NCI-H526 treated with DMSO at 0.1 percent for 48 hours (cell line): Measurements from ENCODE around the gene CPZ.

Source experiments
- DNase-seq: peaks from one replicate; lab custom pipeline; 2025; lab: John Stamatoyannopoulos, UW

The CPZ gene

GRCh38 chr4:8639777-8640720 is 47.5 kb downstream of the CPZ start:
- DNase-seq, result peak; percentile 1

DNA sequence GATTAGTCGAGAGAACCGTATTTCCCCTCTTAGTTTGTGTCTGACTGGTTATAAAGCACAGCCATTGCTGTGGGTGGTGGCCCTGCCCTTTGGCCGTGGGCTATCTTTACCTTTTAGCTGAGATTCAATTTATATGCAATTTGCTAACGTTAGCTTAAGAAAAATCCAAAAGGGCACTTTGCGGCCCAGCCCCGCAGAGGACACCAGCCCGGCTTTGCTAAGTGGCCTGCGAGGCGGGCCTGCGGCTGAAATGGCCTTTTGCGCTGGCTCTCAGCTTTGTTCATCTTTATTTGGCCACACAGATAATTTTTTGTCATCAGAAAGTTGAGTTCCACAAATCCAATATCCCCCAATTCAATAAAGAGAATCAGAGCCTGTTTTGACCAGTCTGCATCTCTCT is 48.3 kb downstream of the CPZ start:
- no peak for DNase-seq

- DNase-seq, result no peak
These were observed 48.7 kb downstream of the CPZ start for GRCh38 chr4:8641256-8641655.

DNA sequence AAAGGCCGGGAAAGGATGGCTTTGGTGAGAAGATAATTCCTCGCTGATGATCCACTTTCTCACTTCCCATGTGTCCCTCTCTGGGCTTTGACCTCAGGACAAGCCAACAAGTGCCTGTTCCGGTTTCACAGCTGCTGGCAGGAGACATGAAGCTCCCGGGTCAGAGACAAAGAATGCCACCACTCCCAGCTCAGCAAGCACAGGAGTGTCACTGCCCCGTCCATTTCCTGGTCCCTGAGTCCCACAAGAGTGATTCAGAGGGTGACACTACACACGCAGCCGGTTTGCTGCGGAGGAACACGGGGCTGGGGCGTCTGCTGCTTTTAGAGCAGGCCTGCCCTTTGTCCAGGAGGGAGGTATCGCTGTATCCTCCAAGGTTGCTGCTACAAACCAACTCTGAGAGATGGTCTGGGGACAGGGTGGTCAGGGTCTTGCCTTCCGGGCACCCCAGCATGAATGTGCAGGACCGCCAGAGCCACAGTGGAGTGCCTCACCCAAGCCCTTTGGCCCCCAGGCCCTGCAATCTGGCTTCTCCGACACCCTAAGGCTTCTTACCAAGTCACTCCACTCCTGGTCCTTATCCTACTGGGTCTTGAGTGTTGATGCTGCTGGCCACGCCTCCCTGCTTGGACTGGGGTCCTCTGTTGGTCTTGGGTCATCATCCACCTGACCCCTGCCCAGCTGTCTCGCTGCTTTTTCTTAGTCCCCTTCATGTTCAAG is 49.5 kb downstream of the CPZ start:
- DNase-seq, result no peak

GRCh38 chr4:8642651-8643321 is 50.2 kb downstream of the CPZ start:
- DNase-seq, result no peak

DNA sequence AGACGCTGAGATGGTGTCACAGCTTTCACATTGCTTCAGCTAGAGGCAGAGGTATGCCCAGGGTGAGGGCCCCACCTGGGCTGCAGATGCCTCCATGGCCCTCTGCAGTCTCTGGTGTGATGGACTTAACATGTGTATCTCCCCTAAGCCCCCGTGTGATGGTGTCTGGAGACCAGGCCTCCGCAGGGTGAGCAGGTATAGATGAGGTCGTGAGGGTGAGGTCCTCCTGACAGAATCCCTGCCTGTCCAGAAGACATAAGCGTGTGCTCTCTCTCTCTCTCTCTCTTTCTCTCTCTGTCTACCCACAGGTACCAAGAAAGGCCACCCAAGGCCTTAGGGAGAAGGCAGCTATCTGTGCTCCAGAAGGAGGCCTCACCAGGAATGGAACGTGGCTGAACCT is 50.9 kb downstream of the CPZ start:
- no peak for DNase-seq

DNA sequence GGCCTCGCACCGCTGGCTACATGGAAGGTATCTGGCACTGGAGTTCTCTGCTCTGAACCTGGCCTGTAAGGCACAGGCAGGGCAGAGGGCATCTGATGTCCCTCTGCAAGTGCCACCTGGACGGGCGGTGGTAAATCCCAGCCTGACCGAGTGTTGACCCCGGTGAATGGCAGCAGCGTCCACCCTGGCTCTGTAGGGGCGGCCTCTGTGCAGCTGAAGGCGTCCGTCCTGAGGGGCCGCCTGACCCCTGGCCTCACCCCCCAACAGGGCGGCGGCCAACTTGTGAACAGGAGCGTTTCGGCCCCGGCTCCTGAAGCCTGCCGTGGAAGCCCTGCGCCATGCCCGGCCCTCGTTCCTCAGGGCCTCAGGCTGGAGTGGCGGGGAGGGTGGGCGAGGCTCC is 51.4 kb downstream of the CPZ start:
- no peak for DNase-seq

DNA sequence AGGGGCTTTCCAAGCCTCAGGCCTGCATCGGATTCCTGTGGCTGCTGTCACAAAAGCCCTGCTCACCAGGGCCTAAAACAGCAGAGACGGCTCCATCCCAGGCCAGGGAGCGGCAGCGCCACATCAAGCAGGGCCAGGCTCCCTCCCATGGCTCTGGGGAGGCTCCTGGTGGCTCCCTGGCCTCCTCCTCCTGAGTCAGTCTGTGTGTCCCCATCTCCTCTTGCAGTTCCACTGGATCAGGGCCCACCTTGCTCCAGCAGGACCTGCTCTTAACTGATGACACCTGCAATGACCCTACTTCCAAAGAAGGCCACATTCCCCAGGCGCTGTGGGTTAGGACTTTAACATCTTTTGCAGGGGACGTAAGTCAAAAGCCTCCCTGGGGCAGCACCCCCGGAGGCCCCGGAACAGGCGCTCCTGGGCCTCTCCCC is 51.9 kb downstream of the CPZ start:
- DNase-seq, result no peak

DNA sequence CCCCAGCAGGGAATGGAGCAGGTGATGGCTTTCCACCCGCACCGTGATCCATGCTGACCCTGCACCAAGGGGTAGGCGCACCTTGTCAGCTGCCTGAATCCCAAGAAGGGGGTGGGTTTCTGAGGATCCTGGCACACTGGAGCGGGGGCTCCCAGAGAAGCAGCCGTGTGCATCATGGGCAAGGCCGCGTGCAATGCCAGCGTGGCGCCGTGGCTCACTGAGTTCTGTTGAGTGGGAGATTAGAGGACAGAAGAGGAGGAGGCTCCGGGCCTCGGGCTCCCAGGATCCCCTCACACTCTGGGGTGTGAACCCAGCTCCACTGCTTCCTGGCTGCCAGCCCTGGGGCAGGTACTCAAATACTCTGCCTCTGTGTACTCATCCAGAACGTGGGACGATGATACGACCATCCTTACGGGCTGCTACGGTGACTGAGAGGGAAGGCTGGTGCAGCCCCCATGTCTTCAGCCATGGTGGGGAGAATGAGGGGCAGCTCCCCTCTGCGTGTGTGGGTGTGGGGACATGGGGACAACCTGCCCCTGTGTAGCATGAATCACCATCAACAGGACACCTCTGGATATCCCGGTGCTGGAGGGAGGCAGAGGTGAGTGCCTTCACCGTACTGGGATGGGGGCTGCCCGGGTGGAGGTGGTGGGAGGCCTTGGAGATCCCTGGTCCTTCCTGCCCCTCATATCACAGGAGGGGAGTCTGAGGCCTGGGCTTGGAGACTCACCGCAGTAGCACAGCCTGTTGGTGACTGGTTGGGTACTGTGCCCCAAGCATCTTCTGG is 52.6 kb downstream of the CPZ start:
- DNase-seq, result no peak

DNA sequence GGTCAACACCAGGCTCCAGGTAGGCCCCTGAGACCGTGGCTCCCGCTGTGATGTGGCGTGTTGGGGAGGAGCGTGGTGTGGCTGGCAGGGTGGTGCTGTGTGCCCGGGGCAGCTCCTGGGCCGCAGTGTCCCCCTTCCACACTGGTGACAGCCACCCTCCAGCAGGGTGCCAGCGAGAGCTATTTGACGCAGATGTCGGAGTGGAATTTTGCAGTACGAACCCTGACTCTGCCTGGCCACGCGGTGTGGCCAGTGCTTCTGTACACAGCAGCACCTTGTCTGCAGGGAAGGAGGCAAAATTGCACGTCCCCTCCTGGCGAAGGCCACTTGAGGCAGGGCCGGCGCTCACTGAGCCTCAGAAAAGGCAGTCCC is 53.2 kb downstream of the CPZ start:
- DNase-seq, result no peak

DNA sequence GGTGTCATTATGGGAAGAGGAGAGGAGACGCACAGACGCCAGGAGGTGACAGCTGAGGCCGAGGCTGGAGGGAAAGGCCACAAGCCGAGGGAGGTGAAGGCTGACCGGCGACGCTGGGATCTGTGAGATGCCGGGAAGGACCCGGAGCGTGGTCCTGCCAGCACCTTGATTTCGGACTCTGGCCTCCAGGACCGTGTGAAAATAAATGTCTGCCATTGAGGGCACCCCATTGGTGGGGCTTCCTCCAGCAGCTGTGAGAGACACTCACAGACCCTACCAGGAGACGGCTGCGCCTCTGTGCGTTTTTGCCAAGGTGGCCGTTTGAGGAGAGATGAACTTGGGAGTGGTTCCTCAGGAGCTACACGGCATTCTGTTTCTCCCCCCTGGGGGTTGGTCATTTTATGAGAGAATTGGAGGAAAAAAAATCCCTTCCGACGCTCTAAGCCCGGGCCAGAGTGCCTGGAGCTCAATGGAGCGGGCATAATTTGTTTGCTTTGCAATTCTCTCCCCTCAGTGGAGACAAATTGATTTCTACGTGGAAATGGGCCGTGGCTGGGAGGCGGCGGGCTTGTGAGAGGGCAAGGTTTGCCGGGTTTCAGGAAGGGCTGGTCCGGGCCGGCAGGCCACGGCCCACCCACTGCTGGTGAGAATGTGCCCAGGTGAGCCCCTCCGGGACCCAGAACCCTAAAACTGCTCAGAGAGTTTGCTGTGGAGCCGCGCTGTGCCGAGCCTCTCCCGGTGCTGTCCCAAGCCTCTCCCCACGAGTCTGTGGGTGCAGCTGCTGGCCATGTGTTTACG is 53.9 kb downstream of the CPZ start:
- no peak for DNase-seq

DNA sequence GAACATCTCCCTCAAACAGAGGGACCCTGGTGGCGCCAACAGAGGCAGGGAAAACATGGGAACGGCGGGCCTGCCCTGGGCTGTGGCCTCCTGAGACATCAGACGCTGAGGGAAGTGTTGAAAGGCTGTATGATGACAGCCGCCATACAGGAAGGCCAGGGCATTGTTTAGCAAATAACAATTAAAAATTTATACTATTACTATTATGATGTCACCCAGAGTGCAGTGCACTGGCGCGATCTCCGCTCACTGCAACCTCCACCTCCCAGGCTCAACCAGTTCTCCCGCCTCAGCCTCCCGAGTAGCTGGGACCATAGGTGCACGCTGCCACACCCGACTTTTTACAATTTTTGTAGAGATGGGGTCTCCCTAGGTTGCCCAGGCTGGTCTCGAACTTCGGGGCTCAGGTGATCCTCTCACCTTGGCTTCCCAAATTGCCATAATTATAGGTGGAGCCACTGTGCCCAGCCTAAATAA is 54.6 kb downstream of the CPZ start:
- DNase-seq, result no peak

DNA sequence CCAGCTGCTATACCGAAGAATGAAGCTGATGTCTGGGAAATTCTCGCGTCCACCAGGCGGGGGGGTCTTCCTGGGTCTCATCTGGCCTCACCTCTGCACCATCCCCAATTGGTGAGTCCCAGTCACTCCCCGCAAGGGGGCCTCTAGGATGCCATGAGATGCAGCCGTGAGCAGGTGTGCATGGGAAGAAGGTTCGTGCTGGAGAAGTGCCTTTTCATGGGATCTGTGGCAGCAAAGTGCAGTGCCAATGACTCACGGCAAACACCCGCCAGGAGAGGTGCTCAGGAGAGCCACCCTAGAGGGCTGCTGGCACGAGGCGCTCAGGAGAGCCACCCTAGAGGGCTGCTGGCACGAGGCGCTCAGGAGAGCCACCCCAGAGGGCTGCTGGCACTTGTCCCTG is 55.1 kb downstream of the CPZ start:
- no peak for DNase-seq

- no peak for DNase-seq
These were observed 55.7 kb downstream of the CPZ start for GRCh38 chr4:8648296-8648695.

- no peak for DNase-seq
These were observed 56.5 kb downstream of the CPZ start for GRCh38 chr4:8648816-8649630.

- DNase-seq, result no peak
These were observed 57.2 kb downstream of the CPZ start for GRCh38 chr4:8649631-8650361.

GRCh38 chr4:8651661-8652180 is 59.2 kb downstream of the CPZ start:
- DNase-seq, result no peak

- DNase-seq, result no peak
These were observed 59.9 kb downstream of the CPZ start for GRCh38 chr4:8652181-8653078.
